ENCODE results near the gene TMEM115. TPM values are rescaled to one million over a fixed set of nuclear protein-coding genes. Genes with fewer than 3 reads are reported as not detected.

TMEM115 gene
- total RNA-seq, 3 donors from 2014 or later = 41.4 to 51.6 (median 41.4) TPM

DNA sequence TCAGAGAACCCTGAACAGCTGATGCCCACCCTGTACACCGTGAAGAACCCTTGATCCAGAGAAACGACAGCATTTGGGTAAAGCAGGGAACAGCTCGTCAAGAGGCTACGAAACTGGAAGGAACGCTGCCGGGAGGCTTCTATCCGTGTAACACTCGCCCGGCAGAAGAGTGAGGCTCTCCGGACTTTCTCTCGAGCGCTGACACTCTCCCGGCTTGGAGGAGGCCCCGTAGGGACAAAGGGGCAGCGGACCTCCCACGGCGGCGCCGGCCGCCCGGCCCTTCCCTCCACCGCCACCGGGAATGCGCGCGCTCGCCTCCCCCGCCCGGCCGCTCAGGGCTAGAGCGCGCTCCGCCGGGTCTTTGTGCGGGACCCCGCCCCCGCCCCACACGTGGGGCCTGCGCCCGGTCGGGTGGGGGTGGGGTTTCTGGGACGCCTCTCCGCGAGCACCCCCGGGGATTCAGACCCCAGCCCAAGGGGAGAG lies 38.4 kb downstream of the TMEM115 start:
- peak; percentile 83 to 89 (median 84) for DNase-seq
- peaks cover 55% of the 10 kb centered on the region for H3K4me1 ChIP-seq (ENCODE audit: low read depth)
- TF ChIP-seq, protein P1, sequence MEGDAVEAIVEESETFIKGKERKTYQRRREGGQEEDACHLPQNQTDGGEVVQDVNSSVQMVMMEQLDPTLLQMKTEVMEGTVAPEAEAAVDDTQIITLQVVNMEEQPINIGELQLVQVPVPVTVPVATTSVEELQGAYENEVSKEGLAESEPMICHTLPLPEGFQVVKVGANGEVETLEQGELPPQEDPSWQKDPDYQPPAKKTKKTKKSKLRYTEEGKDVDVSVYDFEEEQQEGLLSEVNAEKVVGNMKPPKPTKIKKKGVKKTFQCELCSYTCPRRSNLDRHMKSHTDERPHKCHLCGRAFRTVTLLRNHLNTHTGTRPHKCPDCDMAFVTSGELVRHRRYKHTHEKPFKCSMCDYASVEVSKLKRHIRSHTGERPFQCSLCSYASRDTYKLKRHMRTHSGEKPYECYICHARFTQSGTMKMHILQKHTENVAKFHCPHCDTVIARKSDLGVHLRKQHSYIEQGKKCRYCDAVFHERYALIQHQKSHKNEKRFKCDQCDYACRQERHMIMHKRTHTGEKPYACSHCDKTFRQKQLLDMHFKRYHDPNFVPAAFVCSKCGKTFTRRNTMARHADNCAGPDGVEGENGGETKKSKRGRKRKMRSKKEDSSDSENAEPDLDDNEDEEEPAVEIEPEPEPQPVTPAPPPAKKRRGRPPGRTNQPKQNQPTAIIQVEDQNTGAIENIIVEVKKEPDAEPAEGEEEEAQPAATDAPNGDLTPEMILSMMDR (IDR thresholded peaks at IDR 0.05) = no peak
- H3K4me3 ChIP-seq = peak overlapping the region; percentile 74
- peak; percentile 66 for ATAC-seq
- H3K9me3 ChIP-seq = no peaks in the 10 kb centered on the region
- no peaks in the 10 kb centered on the region for H3K36me3 ChIP-seq (ENCODE audit: low read depth)
- intact Hi-C loops (cut with DNase I, micrococcal nuclease) = no loop called here

DNA sequence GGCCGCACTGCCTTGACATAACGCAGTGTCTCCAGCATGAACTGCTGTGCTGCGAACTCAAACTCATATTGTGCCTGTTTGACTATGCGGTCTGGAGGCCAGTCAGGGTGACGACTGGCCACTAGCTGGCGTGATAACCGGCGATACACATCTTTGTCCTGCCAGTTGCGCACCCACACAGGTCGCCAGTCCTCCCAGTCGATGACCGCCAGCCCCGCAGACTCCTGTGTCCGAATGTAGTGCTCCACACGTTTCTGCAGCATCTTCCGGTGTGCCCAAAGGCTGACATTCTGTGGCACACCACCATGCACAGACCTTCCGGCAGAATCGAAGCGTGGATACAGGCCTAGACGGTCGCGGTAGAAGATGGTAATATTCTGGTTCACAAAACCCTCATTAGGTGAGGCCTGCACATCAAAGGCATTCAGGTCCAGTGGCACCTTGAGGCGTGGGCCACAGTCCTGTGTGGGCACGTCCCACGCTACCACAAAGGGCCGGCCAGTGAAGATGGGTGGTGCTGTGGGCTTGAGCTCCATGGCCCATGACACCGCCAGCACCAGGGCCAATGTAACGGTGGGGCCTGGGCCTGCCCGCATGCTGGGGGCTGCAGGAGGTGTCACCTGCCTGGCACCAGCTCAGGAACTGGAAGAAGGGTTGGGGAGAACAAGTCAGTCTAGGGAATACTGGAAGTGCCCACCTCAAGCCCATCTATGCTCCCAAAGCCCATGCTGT lies 39.3 kb downstream of the TMEM115 start:
- Histone ChIP-seq H3K4me1 (ENCODE audit: low read depth) (peaks cover 58% of the 10 kb centered on the region), H3K36me3 (ENCODE audit: low read depth) (no peaks in the 10 kb centered on the region), H3K9me3 (no peaks in the 10 kb centered on the region), H3K4me3 (no peak overlapping the region)
- intact Hi-C loops (cut with DNase I, micrococcal nuclease) = no loop called here
- ATAC-seq (no peak), DNase-seq (peak in 1 of 3 donors; percentile 62)
- TF ChIP-seq, protein P1 (IDR thresholded peaks at IDR 0.05) = no peak

DNA sequence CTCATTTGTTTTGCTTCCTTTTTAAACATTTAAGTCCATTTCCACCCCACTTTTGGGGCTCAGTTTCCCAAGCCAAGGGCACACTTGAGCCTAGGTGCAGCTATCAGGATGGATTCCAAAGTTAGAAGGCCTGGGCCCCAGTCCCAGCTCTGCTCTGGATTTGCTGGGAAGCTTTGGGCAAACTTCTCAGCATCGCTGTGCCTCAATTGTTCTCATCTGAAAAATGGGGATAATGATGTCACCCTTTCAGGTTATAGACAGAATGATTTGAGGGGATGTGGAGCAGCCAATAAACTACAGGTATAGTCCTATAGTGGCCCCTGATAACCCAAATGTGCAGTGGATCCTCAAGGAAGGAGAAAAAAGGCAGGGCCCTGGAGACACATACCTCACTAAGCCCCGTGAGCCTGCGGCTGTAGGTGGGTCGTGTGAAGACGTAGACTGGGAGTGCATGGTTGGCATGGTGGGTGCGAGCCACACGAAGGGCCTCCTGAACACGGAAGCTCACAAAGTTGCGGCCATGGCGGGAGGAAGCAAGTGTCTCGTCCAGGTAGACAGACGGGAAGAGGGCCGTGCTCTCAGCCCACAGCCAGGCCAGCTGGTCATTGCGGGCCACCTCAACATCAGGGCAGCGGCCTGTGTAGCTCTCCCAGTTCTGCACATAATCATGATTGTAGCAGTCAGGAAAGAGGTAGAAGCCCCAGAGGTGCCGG lies 40.0 kb downstream of the TMEM115 start:
- H3K36me3 ChIP-seq (ENCODE audit: low read depth) = no peaks in the 10 kb centered on the region
- intact Hi-C loops (cut with DNase I, micrococcal nuclease) = no loop called here
- ATAC-seq (no peak), DNase-seq (peak in 1 of 3 donors; percentile 52)
- peaks cover 56% of the 10 kb centered on the region for H3K4me1 ChIP-seq (ENCODE audit: low read depth)
- H3K4me3 ChIP-seq = no peak overlapping the region
- TF ChIP-seq, protein P1 (IDR thresholded peaks at IDR 0.05) = no peak
- H3K9me3 ChIP-seq = no peaks in the 10 kb centered on the region

DNA sequence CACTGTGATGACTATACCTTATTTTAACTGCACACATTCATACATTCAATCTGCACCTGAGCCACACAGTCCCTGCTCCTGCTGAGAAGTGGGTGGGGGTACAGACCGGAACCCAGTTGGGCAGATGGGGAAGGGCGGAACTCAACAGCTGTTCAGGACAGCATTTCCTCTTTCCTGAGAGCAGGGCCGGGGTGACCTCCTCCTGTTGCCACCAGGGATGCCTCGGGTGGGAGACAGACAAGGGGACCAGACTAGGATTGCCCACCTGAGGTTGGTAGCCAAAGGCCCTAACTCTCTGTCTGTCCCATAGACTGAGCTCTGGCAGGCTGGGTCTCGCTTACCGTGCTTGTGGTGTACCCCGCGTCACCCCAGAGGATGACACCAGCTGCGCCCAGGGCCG lies 40.7 kb downstream of the TMEM115 start:
- peak; percentile 19 to 60 (median 41) for DNase-seq
- H3K36me3 ChIP-seq (ENCODE audit: low read depth) = no peaks in the 10 kb centered on the region
- TF ChIP-seq, protein P1 (IDR thresholded peaks at IDR 0.05) = no peak
- no peak for ATAC-seq
- H3K4me3 ChIP-seq = no peak overlapping the region
- H3K9me3 ChIP-seq = no peaks in the 10 kb centered on the region
- intact Hi-C loops (cut with DNase I, micrococcal nuclease) = no loop called here
- peaks cover 55% of the 10 kb centered on the region for H3K4me1 ChIP-seq (ENCODE audit: low read depth)

DNA sequence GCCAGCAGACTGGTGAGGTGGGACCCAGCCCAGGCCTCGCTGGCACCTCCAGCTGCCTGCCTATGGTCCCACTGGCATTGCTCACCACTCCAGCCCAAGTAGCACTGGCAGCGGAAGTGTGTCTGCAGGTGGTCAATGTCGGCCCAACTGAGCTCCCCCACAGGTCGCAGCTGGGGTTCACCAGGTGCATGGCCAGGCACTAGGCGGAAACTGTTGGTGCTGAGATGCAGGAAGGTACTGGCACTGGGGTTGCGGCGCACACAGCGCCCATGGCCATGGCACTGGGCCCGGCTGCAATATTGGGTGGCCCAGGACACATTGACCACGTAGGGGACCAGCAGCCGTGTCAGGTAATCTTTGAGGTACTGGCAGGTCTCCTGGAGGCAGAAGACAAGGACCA lies 41.2 kb downstream of the TMEM115 start:
- intact Hi-C loops (cut with DNase I, micrococcal nuclease) = no loop called here
- TF ChIP-seq, protein P1 (IDR thresholded peaks at IDR 0.05) = no peak
- H3K9me3 ChIP-seq = no peaks in the 10 kb centered on the region
- DNase-seq (peak in 1 of 3 donors; percentile 40), ATAC-seq (no peak)
- no peaks in the 10 kb centered on the region for H3K36me3 ChIP-seq (ENCODE audit: low read depth)
- H3K4me1 ChIP-seq (ENCODE audit: low read depth) = peaks cover 55% of the 10 kb centered on the region
- no peak overlapping the region for H3K4me3 ChIP-seq

All from mucosa of descending colon (tissue), 3 donors.